Measurements from ENCODE around the gene GMPR. TPM values are rescaled to one million over a fixed set of nuclear protein-coding genes. Genes with fewer than 3 reads are reported as not detected.

The GMPR gene
- total RNA-seq, 2 experiments from 2014 or later, result 3.4 to 4.0 TPM

DNA sequence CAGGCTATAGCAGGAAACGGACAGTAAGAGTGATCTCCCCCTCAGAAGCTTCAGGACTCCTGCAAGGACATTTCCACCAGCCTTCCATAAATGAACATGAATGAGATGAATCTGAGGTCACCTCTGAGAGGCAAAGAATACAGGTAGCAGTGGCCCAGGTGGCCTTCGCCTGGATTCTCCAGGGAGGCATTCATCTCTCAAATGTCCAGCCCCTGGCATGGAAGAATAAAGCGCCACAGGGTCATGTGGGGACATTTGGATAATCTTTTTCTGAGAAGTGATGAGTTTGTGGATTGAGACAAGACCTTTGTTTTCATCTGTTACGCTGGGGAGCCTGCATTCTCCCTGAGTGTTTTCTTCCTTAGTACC is 2.9 kb downstream of the GMPR start:
- peaks cover 27% of the 10 kb centered on the region for H3K4me1 Mint-ChIP-seq
- H3K27me3 Mint-ChIP-seq, result peaks cover 21% of the 10 kb centered on the region
- H3K4me3 Mint-ChIP-seq, result no peak overlapping the region
- ChIA-PET POLR2A (interaction anchor here (0.8 to 1.7 kb wide), 2 partner anchors 10 to 112 kb away, joined by 3 to 4 read pairs; partner anchors contain the start of gene MYLIP), CTCF (no interaction called here)
- H3K36me3 Mint-ChIP-seq (ENCODE audit: low read depth), result no peaks in the 10 kb centered on the region
- no peak for DNase-seq
- no peaks in the 10 kb centered on the region for H3K9me3 Mint-ChIP-seq
- H3K27ac Mint-ChIP-seq, result no peak overlapping the region

DNA sequence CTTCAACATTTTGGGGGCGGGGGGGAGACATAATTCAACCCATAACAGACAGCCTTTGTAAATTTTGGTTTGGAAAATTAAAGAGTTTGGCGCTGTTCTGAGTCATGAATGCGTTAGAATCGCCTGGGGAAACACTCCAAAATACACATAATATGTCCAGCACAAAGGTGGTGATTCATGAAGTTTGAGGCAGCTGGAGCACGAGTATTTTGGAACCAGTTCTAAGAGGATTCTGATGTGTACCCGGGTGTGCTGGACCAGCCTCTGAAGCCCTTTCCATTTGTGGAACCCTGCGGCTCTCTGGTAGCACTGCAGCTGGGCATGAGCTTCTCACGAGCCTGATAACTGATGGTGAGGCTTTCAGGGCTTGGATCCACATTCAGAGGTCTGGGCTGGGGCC is 4.7 kb downstream of the GMPR start:
- Mint-ChIP-seq H3K4me1 (peaks cover 12% of the 10 kb centered on the region), H3K27ac (no peak overlapping the region), H3K9me3 (no peaks in the 10 kb centered on the region), H3K4me3 (no peak overlapping the region), H3K27me3 (peaks cover 18% of the 10 kb centered on the region), H3K36me3 (ENCODE audit: low read depth) (no peaks in the 10 kb centered on the region)
- ChIA-PET CTCF (no interaction called here), POLR2A (no interaction called here)
- no peak for DNase-seq

DNA sequence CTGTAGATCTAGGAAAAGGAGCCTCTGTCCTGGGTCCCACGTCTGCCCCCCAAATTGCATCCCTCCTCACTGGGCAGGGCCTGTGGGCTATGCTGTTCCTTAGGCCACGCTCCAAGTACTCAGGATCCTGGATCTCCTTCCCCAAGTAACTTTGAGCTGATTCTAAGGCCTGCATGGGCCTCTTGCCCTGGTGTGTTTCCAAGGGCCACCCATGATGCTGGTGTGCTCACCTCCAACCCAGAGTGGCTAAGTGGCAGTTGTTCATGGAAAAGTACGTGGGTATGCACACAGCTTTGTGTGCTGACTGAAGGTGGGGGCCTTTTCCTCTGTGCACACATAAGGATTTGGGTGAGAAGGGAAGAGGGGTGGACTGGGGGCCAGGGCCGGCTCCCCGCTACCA is 5.3 kb downstream of the GMPR start:
- Mint-ChIP-seq H3K36me3 (ENCODE audit: low read depth) (no peaks in the 10 kb centered on the region), H3K4me3 (no peak overlapping the region), H3K9me3 (no peaks in the 10 kb centered on the region), H3K27me3 (peaks cover 17% of the 10 kb centered on the region), H3K4me1 (peaks cover 8% of the 10 kb centered on the region), H3K27ac (no peak overlapping the region)
- POLR2A ChIA-PET, result no interaction called here
- CTCF ChIA-PET, result interaction anchor here (0.5 kb wide), 1 partner anchor 249 kb away, joined by 3 read pairs; no protein-coding TSS in a partner anchor
- DNase-seq, result no peak

DNA sequence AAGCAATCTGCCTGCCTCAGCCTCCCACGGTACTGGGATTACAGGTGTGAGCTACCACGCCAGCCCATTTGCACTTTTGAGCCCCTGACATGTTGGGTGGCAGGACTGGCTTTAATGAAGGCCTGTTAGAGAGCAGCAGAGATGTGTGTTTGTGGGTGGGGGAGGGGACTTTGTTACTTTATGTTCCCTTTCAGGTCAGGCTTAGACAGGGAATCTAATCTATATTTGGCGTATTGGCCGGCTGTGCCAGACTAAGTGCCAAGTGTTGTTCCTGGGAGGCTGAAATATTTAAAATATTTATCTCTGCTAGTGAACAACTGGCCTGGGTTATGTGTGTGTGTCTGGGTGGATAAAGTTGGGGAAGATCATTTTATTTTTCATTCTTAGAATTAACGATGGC is 6.1 kb downstream of the GMPR start:
- no peaks in the 10 kb centered on the region for H3K36me3 Mint-ChIP-seq (ENCODE audit: low read depth)
- H3K9me3 Mint-ChIP-seq, result no peaks in the 10 kb centered on the region
- H3K4me1 Mint-ChIP-seq, result peaks cover under 1% of the 10 kb centered on the region
- H3K4me3 Mint-ChIP-seq, result no peak overlapping the region
- DNase-seq, result no peak
- ChIA-PET POLR2A (no interaction called here), CTCF (no interaction called here)
- H3K27me3 Mint-ChIP-seq, result peaks cover 9% of the 10 kb centered on the region
- H3K27ac Mint-ChIP-seq, result no peak overlapping the region

DNA sequence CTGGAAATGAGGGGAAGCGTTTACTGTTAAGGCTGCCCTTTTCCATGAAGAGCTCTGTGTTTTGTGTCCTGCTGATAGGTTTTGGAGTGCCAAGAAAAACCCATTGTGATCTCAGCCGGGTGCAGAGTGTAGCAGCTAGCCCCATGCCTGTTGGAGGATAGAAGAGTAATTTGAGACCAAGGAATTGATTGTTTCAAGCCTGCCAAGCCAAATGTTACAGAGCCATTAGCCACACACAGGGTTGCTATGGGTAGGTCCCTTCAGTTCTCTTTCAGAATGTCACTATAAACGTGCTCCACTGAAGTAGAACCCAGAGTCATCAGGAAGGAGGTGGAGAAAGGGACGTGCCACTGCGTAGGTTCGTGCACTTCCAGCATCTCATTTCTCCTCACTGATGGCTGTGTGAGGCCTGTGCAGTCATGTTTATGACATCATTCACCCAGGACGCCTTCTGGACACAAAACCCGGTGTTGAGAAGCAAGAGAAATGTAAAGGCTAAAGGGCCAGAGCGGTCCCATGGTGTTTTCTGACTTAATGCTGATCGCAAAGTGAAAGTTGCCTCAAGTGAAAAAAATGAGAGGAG is 6.6 kb downstream of the GMPR start:
- H3K27me3 Mint-ChIP-seq, result peaks cover 4% of the 10 kb centered on the region
- no peaks in the 10 kb centered on the region for H3K4me1 Mint-ChIP-seq
- CTCF ChIA-PET, result no interaction called here
- H3K9me3 Mint-ChIP-seq, result no peaks in the 10 kb centered on the region
- H3K27ac Mint-ChIP-seq, result no peak overlapping the region
- no peaks in the 10 kb centered on the region for H3K36me3 Mint-ChIP-seq (ENCODE audit: low read depth)
- no peak overlapping the region for H3K4me3 Mint-ChIP-seq
- POLR2A ChIA-PET, result no interaction called here
- DNase-seq, result no peak

DNA sequence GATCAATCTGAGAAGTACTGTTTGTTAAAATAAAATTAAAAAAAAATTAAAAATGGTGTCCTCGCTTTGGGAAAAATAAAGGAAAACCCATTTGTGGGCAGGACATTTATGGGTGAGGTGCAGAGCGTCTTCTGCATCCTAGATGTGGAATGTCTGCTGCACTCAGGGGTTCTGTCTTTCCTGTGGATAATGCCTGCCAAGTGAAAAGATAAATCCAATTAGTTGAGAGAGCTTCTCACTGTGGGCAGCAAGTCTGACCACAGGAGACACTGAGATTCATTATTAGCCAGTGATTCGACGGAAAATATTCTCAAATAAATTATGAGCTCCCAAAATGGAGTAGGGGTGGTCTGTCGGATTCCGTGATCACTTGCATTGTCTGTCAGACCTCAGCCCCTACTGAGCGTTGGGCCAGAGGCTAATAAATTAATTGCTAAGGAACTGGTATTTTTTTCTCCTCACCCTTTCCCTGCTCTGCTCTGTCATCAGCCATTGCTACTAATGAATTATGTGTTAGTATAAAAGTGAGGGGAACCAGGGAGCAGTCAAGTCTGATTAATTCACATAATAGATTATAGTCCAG is 10.0 kb downstream of the GMPR start:
- CTCF ChIA-PET, result interaction anchor here (0.7 kb wide), 1 partner anchor 11 kb away, joined by 5 read pairs; no protein-coding TSS in a partner anchor

DNA sequence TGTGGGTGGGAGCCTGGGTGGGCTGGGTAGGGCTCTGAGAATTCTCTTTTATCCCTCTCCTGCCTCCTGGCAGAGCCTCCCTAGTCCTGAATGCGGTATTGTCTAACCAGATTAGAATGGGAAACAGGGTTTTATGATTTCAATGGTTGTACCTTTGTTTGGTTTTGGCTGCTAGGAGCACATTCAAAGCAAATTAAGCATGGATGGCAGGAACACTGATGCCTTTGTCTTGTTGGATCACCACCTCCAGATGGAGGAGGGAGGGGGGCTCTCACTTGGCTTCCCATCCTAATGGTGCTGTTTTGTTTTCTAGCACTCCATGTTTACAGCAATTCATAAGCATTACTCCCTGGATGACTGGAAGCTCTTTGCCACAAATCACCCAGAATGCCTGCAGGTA is 11.6 kb downstream of the GMPR start:
- H3K4me1 Mint-ChIP-seq, result no peaks in the 10 kb centered on the region
- ChIA-PET CTCF (no interaction called here), POLR2A (no interaction called here)
- H3K4me3 Mint-ChIP-seq, result no peak overlapping the region
- no peak for DNase-seq
- no peak overlapping the region for H3K27ac Mint-ChIP-seq
- no peaks in the 10 kb centered on the region for H3K36me3 Mint-ChIP-seq (ENCODE audit: low read depth)
- no peaks in the 10 kb centered on the region for H3K27me3 Mint-ChIP-seq
- H3K9me3 Mint-ChIP-seq, result no peaks in the 10 kb centered on the region

More for the DNA sequence above, 10.0 kb downstream of the GMPR start:
- Mint-ChIP-seq H3K27ac (no peak overlapping the region), H3K36me3 (ENCODE audit: low read depth) (no peaks in the 10 kb centered on the region), H3K4me1 (no peaks in the 10 kb centered on the region), H3K9me3 (no peaks in the 10 kb centered on the region), H3K27me3 (no peaks in the 10 kb centered on the region), H3K4me3 (no peak overlapping the region)
- DNase-seq, result no peak
- POLR2A ChIA-PET, result interaction anchor here (0.9 kb wide), 1 partner anchor 39 kb away, joined by 3 read pairs; no protein-coding TSS in a partner anchor

DNA sequence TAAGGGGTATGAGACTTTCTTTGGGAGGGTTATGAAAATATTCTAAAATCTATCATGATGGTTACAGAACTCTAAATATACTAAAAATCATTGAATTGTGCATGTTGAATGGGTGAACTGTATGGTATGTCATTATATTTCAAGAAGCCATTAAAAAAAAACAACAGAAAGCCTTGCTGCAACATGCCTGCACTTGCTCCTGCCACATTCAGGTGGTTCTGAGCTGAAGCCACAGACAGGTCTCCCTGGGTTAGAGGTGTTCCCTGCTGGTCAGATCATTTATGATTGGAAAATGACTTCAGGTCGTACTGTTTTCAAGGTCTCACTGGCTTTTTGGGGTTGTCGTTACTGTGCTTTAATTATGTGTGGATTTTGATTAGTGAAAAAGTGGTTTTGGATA is 13.3 kb downstream of the GMPR start:
- H3K36me3 Mint-ChIP-seq (ENCODE audit: low read depth), result no peaks in the 10 kb centered on the region
- DNase-seq, result no peak
- H3K9me3 Mint-ChIP-seq, result no peaks in the 10 kb centered on the region
- H3K4me1 Mint-ChIP-seq, result no peaks in the 10 kb centered on the region
- CTCF ChIA-PET, result no interaction called here
- POLR2A ChIA-PET, result no interaction called here
- H3K27ac Mint-ChIP-seq, result no peak overlapping the region
- H3K4me3 Mint-ChIP-seq, result no peak overlapping the region
- H3K27me3 Mint-ChIP-seq, result no peaks in the 10 kb centered on the region

DNA sequence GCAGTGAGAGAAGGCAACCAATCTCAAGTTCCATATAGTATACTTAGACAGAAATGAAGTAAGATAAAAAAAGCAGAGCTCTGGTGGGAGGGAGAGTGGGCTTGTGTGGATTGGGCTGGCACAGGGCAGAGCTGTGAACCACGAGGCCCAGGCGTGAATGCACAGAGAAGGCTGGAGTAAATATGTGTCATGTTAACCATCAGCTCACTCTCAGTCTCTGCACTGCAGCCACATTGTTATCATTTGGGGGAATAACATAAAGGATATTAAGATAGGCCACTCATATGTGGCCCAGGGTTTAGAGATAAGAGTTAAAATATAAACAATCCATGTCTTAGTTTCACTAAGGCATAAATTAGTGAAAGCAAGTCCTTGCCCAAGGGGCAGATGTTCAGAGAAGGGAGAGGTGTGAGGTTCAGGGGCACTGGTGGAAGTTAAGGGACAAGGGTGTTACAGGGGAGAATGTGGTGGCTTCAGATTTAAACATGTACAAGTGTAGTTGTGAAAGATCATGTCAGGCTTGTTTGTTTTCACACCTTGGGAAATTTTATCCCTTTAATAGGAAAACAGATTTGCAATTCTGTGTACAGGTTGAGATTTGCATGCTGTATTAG is 14.4 kb downstream of the GMPR start:
- Mint-ChIP-seq H3K36me3 (ENCODE audit: low read depth) (no peaks in the 10 kb centered on the region), H3K27me3 (no peaks in the 10 kb centered on the region), H3K27ac (no peak overlapping the region), H3K4me3 (no peak overlapping the region), H3K4me1 (no peaks in the 10 kb centered on the region), H3K9me3 (no peaks in the 10 kb centered on the region)
- no peak for DNase-seq
- POLR2A ChIA-PET, result no interaction called here
- CTCF ChIA-PET, result no interaction called here

DNA sequence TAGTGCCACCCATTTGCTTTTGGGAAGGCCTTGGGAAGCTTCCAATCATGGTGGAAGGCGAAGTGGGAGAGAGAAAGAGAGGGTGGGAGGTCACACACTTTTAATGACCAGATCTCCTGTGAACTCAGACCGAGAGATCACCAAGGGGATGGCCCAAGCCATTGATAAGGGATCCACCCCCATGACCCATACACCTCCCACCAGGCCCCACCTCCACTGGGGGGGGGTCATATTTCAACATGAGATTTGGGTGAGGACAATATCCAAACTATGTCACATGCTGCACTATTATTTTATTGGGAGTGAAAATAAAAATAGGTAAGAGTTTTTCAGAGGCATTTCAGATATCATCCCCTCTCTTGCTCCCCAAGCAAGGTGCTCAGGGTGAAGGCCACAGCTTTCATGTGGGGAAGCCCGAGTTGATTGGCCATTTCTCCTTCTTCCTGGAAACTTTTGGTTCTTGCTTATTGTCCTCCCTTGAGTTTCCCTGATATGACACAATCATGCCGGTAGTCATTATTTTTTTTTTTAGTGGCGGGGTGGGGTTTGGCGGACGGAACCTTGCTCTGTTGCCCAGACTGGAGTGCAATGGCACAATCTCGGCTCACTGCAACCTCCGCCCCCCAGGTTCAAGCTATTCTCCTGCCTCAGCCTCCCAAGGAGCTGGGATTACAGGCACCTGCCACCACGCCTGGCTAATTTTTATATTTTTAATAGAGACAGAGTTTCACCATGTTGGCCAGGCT is 15.2 kb downstream of the GMPR start:
- no peak overlapping the region for H3K27ac Mint-ChIP-seq
- no peak overlapping the region for H3K4me3 Mint-ChIP-seq
- no peaks in the 10 kb centered on the region for H3K36me3 Mint-ChIP-seq (ENCODE audit: low read depth)
- no peaks in the 10 kb centered on the region for H3K4me1 Mint-ChIP-seq
- no peak for DNase-seq
- no peaks in the 10 kb centered on the region for H3K9me3 Mint-ChIP-seq
- POLR2A ChIA-PET, result no interaction called here
- H3K27me3 Mint-ChIP-seq, result no peaks in the 10 kb centered on the region
- CTCF ChIA-PET, result no interaction called here

DNA sequence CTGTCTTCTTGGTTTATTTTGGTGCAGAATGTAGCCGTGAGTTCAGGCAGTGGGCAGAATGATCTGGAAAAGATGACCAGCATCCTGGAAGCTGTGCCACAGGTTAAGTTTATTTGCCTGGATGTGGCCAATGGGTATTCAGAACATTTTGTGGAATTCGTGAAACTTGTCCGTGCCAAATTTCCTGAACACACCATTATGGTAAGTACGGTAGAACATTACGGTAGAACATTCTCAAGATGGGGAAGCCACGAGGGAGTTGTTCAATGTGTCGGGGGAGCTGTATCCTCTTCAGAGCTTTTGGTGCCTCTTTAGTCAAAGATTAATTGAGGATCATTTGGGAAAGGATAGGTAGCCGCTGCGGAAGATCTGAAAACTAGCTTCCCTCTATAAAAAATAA is 16.1 kb downstream of the GMPR start:
- CTCF ChIA-PET, result no interaction called here
- no peaks in the 10 kb centered on the region for H3K9me3 Mint-ChIP-seq
- H3K4me3 Mint-ChIP-seq, result no peak overlapping the region
- POLR2A ChIA-PET, result no interaction called here
- H3K27me3 Mint-ChIP-seq, result no peaks in the 10 kb centered on the region
- no peaks in the 10 kb centered on the region for H3K4me1 Mint-ChIP-seq
- H3K36me3 Mint-ChIP-seq (ENCODE audit: low read depth), result no peaks in the 10 kb centered on the region
- no peak for DNase-seq
- no peak overlapping the region for H3K27ac Mint-ChIP-seq

DNA sequence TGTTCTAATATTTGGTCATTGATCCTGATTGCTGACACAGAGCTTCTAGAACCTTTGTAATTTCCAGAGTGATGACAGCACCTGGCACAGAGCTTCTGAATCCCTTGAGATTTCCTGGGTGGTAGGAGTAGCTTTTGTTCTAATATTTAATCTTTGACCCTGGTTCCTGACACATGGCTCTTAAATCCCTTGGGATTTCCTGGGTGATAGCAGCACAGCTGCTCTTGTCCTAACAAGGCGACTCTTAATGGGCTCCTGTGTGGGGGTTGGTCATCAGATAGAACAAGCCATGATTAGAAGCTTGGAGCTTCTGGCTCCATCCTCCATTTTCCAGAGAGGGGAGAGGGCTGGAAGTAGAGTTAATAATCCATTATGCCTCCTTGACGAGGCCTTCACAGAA is 18.4 kb downstream of the GMPR start:
- H3K27me3 Mint-ChIP-seq, result no peaks in the 10 kb centered on the region
- CTCF ChIA-PET, result no interaction called here
- H3K9me3 Mint-ChIP-seq, result no peaks in the 10 kb centered on the region
- no peak for DNase-seq
- no peak overlapping the region for H3K4me3 Mint-ChIP-seq
- no peaks in the 10 kb centered on the region for H3K4me1 Mint-ChIP-seq
- POLR2A ChIA-PET, result no interaction called here
- H3K27ac Mint-ChIP-seq, result no peak overlapping the region
- H3K36me3 Mint-ChIP-seq (ENCODE audit: low read depth), result no peaks in the 10 kb centered on the region

DNA sequence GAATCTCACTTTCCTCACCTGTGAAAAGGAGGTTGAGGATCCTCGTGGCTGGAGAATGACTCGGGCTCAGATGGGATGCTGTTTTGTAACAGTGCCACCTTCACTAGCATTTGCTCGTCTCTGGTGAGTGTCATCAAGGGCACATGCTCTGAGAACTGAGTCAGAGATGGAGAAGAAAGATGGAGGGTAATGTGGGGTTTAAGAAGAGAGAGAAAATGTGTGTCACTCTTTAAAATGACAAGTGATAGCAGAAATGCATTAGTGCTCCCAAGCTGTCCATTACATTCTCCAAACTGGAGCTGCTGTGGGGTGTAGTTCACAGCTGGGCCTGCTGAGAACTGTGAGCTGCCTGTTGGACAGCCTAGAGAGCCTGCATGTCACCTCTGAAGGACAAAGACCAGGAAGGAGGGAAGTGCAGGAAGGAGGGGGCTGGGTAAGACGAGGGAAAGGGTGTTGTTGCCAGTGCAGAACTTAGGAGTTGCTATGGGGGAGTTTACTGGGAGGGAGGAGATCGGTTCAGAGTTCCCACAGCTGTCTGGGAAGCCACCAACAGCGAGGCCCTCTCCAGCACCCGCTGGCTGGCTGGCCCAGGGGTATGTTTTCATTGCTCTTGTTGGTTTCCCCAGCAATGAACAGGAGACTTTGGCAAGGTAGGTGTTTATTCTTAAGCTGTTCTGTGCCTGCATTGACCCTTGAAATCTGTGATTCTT is 19.8 kb downstream of the GMPR start:
- CTCF ChIA-PET, result no interaction called here
- Mint-ChIP-seq H3K36me3 (ENCODE audit: low read depth) (no peaks in the 10 kb centered on the region), H3K9me3 (no peaks in the 10 kb centered on the region), H3K27ac (no peak overlapping the region), H3K27me3 (no peaks in the 10 kb centered on the region), H3K4me1 (no peaks in the 10 kb centered on the region), H3K4me3 (no peak overlapping the region)
- no peak for DNase-seq
- POLR2A ChIA-PET, result no interaction called here
